GM12878 (cell line): ENCODE data around the gene CASP10.
"Not testable (repeated sequence)": the region's sequence is repeated elsewhere in the genome, so short reads cannot be mapped to it uniquely, and the experiment has no call there.

Source experiments
- CTCF ChIP-seq, 3 experiments: IDR thresholded peaks in 2 of 3; conservative IDR thresholded peaks in 1 of 3; 2 replicates each; pipeline ENCODE4 v1.5.1; 2011; ENCODE audit warnings: low read depth in 3 of 3, low read length in 3 of 3, mild to moderate bottlenecking in 3 of 3, control low read depth in 2 of 3, moderate library complexity in 2 of 3, inconsistent platforms in 1 of 3, mixed read lengths in 1 of 3; ENCODE audit not compliant: control insufficient read depth in 2 of 3, insufficient read depth in 1 of 3; ENCODE audit errors: extremely low read depth in 1 of 3
- LARP7 ChIP-seq: fragments of 450-650 bp; IDR thresholded peaks from 2 replicates; pipeline ENCODE4 v1.6.1; 2017; ENCODE audit warnings: mild to moderate bottlenecking
- RCOR1 ChIP-seq: conservative IDR thresholded peaks from 2 replicates; pipeline ENCODE4 v1.6.1; 2012; ENCODE audit warnings: low read depth, low read length, improper control_type of control experiment
- RFX5 ChIP-seq: IDR thresholded peaks from 2 replicates; pipeline ENCODE4 v1.6.1; 2011; ENCODE audit warnings: low read depth, low read length, improper control_type of control experiment
- YBX1 ChIP-seq: fragments of 450-650 bp; IDR thresholded peaks from 2 replicates; pipeline ENCODE4 v1.6.1; 2016; ENCODE audit warnings: antibody characterized with exemption
- ZBTB4 ChIP-seq: fragments of 450-650 bp; formaldehyde crosslinking; IDR thresholded peaks from 2 replicates; pipeline ENCODE4 v1.4.0; 2022; ENCODE audit warnings: mild to moderate bottlenecking, moderate library complexity

GRCh38 chr2:201149821-201150165 lies 33.1 kb upstream of the CASP10 start:
- TF ChIP-seq ZBTB4 (CRISPR knock-in tag); RFX5; RCOR1; CTCF (IDR thresholded peaks at IDR 0.05 in 2 of 3, conservative IDR thresholded peaks at IDR 0.05 in 1 of 3; ENCODE audit: control insufficient read depth in 2 of 3, extremely low read depth in 1 of 3, insufficient read depth in 1 of 3, low read depth in 3 of 3, low read length in 3 of 3); LARP7; YBX1: not testable (repeated sequence)
